Endothelial cell of umbilical vein (primary cell): ENCODE measurements around the gene MCM3. TPM values are rescaled to one million over a fixed set of nuclear protein-coding genes. Genes with fewer than 3 reads are reported as not detected.

Experiments
- BruUV-seq: library from RNA; stranded (reverse); fragments of 400-500 nt; replicated peaks from 2 replicates; lab custom pipeline; 2021; lab: Mats Ljungman, UMichigan
- CTCF ChIA-PET: fragments of 300-600, 350-600 bp; sonication (Branson Sonifier 250); formaldehyde crosslinking; loops from one replicate; lab custom pipeline; 2021; ENCODE audit warnings: antibody characterized with exemption, inconsistent platforms; lab: Charles Lee
- POLR2A ChIA-PET: fragments of 300-600, 350-600 bp; sonication (Branson Sonifier 250); formaldehyde crosslinking; loops from one replicate; lab custom pipeline; 2021; ENCODE audit warnings: antibody characterized with exemption, inconsistent platforms; lab: Charles Lee
- DNase-seq: peaks from one replicate; pipeline ENCODE4 v3.0.0-alpha.2; 2011; ENCODE audit warnings: low read depth, low spot score
- FAIRE-seq: peaks from 2 replicates; lab custom pipeline; 2011; peaks lifted over from hg19 to GRCh38; lab: Jason Lieb, UNC
- H2AFZ ChIP-seq: 2 replicates; pipeline ENCODE4 v1.6.0; 2012; ENCODE audit warnings: low read depth, low read length, control low read depth, inconsistent platforms
- H3K27ac ChIP-seq: 2 replicates; pipeline ENCODE4 v1.5.1; 2011; ENCODE audit warnings: low read depth, mild to moderate bottlenecking, control low read depth, low read length, moderate library complexity; ENCODE audit not compliant: insufficient read depth
- H3K27me3 ChIP-seq, 2 experiments: 2 replicates each; pipeline versions ENCODE4 v1.6.0 to v1.6.1; 2011; ENCODE audit warnings: low read length in 2 of 2, mixed read lengths in 1 of 2; ENCODE audit not compliant: control insufficient read depth in 2 of 2, insufficient read depth in 2 of 2
- H3K36me3 ChIP-seq, 2 experiments: 2 replicates in 1 of 2; 3 replicates in 1 of 2; pipeline ENCODE4 v1.5.1; 2011; ENCODE audit warnings: low read length in 2 of 2, mild to moderate bottlenecking in 1 of 2, moderate library complexity in 1 of 2; ENCODE audit not compliant: control insufficient read depth in 2 of 2, insufficient read depth in 2 of 2; ENCODE audit errors: extremely low read depth in 1 of 2
- H3K4me1 ChIP-seq: 3 replicates; pipeline ENCODE4 v1.5.1; 2011; ENCODE audit warnings: mild to moderate bottlenecking, low read length; ENCODE audit not compliant: control insufficient read depth, insufficient read depth; ENCODE audit errors: extremely low read depth
- H3K4me2 ChIP-seq: 2 replicates; pipeline ENCODE4 v1.6.1; 2011; ENCODE audit warnings: low read length, control low read depth, mixed read lengths; ENCODE audit not compliant: insufficient read depth
- H3K4me3 ChIP-seq, 3 experiments: fragments of 200-600 bp in 1 of 3; sonication (generic), shearing (Covaris generic) in 1 of 3; replicated peaks in 1 of 3; 2 replicates each; pipeline ENCODE4 v1.5.1; 2011 to 2016; ENCODE audit warnings: control low read depth in 3 of 3, low read length in 3 of 3, mild to moderate bottlenecking in 2 of 3, inconsistent platforms in 1 of 3, low read depth in 1 of 3, moderate library complexity in 1 of 3; ENCODE audit not compliant: insufficient read depth in 1 of 3
- H3K79me2 ChIP-seq: 2 replicates; pipeline ENCODE4 v1.6.0; 2012; ENCODE audit warnings: low read length, inconsistent platforms; ENCODE audit not compliant: control insufficient read depth, insufficient read depth
- H3K9ac ChIP-seq: replicated peaks from 2 replicates; pipeline ENCODE3; 2011; ENCODE audit warnings: low read length, control low read depth; ENCODE audit not compliant: insufficient read depth; ENCODE audit errors: extremely low read depth
- H3K9me1 ChIP-seq: replicated peaks from 3 replicates; pipeline ENCODE4 v1.6.0; 2011; ENCODE audit warnings: mild to moderate bottlenecking, low read length; ENCODE audit not compliant: control insufficient read depth, insufficient read depth; ENCODE audit errors: extremely low read depth
- H3K9me3 ChIP-seq: replicated peaks from 2 replicates; pipeline ENCODE4 v1.5.1; 2012; ENCODE audit warnings: low read length, inconsistent platforms; ENCODE audit not compliant: control insufficient read depth, insufficient read depth
- H4K20me1 ChIP-seq: replicated peaks from 2 replicates; pipeline ENCODE3; 2011; ENCODE audit warnings: mild to moderate bottlenecking, low read length; ENCODE audit not compliant: control insufficient read depth, insufficient read depth; ENCODE audit errors: extremely low read depth
- EZH2 ChIP-seq: IDR thresholded peaks from 2 replicates; pipeline ENCODE4 v1.6.1; 2012; ENCODE audit warnings: borderline replicate concordance, low read depth, mild to moderate bottlenecking, moderate library complexity, low read length, inconsistent platforms; ENCODE audit not compliant: severe bottlenecking
- FOS ChIP-seq: IDR thresholded peaks from 2 replicates; pipeline ENCODE4 v1.6.1; 2011; ENCODE audit warnings: mild to moderate bottlenecking, low read length, moderate library complexity, borderline replicate concordance; ENCODE audit not compliant: insufficient read depth
- GATA2 ChIP-seq: IDR thresholded peaks from 2 replicates; pipeline ENCODE4 v1.7.0; 2011; ENCODE audit warnings: low read depth, mild to moderate bottlenecking, moderate library complexity, mixed read lengths, low read length; ENCODE audit not compliant: insufficient read length, insufficient read depth
- JUN ChIP-seq: IDR thresholded peaks from 2 replicates; pipeline ENCODE4 v1.6.1; 2011; ENCODE audit warnings: borderline replicate concordance, low read depth; ENCODE audit not compliant: insufficient read length, insufficient read depth
- MYC ChIP-seq: IDR thresholded peaks from one replicate; pipeline ENCODE4 v1.6.1; 2011; ENCODE audit warnings: mild to moderate bottlenecking, low read depth, low read length
- POLR2A ChIP-seq: IDR thresholded peaks from 2 replicates; pipeline ENCODE4 v1.6.1; 2012; ENCODE audit warnings: low read depth, mild to moderate bottlenecking, control low read depth, low read length
- POLR2AphosphoS5 ChIP-seq: IDR thresholded peaks from 2 replicates; pipeline ENCODE4 v1.6.1; 2012; ENCODE audit warnings: low read depth, mild to moderate bottlenecking, control low read depth, low read length, moderate library complexity; ENCODE audit not compliant: insufficient read depth
- dilution Hi-C: fragments of 300-500 bp; cut with MboI; formaldehyde crosslinking; loops from one replicate; pipeline ENCODE4 v1.15.0; 2019; ENCODE audit warnings: low sequenced_read_pairs; ENCODE audit not compliant: extremely low pct_ligation_motif_present
- intact Hi-C: fragments of 100-400 bp; cut with micrococcal nuclease; formaldehyde crosslinking; loops from one replicate; pipeline ENCODE4 v1.10.0; 2022
- polyA plus RNA-seq, 4 experiments: library from polyadenylated mRNA; depleted of rRNA in 3 of 4; stranded (reverse) in 3 of 4; unstranded in 1 of 4; fragments of >200 nt; gene quantifications; 2 replicates each; pipeline versions ENCODE4 v1.2.1 to v1.2.3, GENCODE V29; 2011 to 2012; ENCODE audit warnings: missing spikeins in 1 of 4
- total RNA-seq: library from RNA; stranded (reverse); gene quantifications from 2 replicates; pipeline ENCODE4 v1.2.3, GENCODE V29; 2021
- TF ChIP-seq, protein P1 (sequence below), 2 donors: IDR thresholded peaks; 1 replicate in 1 of 2; 2 replicates in 1 of 2; pipeline ENCODE4 v1.5.1; 2011; ENCODE audit warnings: low read length in 2 of 2, mild to moderate bottlenecking in 2 of 2, moderate library complexity in 2 of 2, control low read depth in 1 of 2, inconsistent platforms in 1 of 2, low read depth in 1 of 2; ENCODE audit not compliant: insufficient read depth in 1 of 2; ENCODE audit errors: extremely low read depth in 1 of 2
- TF ChIP-seq, protein P2 (sequence below): IDR thresholded peaks from 2 replicates; pipeline ENCODE4 v1.6.1; 2011; ENCODE audit not compliant: insufficient read depth, insufficient read length

The MCM3 gene
- total and polyA plus RNA-seq, 2 donors (not counting 3 experiments of a cell fraction or from before 2014, with no cell fraction given), result 57.2 to 81.6 TPM

DNA sequence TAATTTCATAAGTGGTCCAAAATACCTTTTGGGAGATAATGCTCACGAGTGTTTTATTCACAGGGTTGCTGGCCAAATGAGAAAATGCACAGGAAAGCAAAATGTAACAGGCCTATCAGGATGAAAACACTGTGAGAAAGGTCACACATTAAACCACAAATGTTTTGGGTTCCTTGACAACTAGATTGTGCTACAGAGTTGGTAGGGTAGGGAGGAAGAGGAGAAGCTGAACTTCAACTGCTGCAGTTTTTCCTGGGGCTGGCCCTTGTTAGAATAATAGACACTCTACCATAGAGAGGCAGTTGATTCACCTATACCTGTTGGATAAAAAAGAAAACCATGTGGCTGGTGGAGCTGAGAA is 49.3 kb upstream of the MCM3 start:
- DNase-seq (no peak), FAIRE-seq (no peak)
- intact Hi-C loops (no loop called here), dilution Hi-C loops (no loop called here)
- no peak overlapping the region for H2AFZ ChIP-seq
- no peaks in the 10 kb centered on the region for H4K20me1 ChIP-seq
- no TSS peak for BruUV-seq
- H3K4me1 ChIP-seq, result no peaks in the 10 kb centered on the region
- no peaks in the 10 kb centered on the region for H3K79me2 ChIP-seq
- H3K9ac ChIP-seq, result no peak overlapping the region
- ChIA-PET CTCF (interaction anchor here (1.1 kb wide), 2 partner anchors 28 to 66 kb away, joined by 3 read pairs; no protein-coding TSS in a partner anchor), POLR2A (no interaction called here)
- H3K36me3 ChIP-seq, result no peaks in the 10 kb centered on the region
- H3K27ac ChIP-seq, result no peak overlapping the region
- peaks cover 2 to 9% of the 10 kb centered on the region in 2 experiments for H3K27me3 ChIP-seq
- H3K4me2 ChIP-seq, result no peak overlapping the region
- no peak overlapping the region for H3K4me3 ChIP-seq
- TF ChIP-seq POLR2AphosphoS5 (no peak), JUN (no peak), MYC (no peak), EZH2 (no peak), POLR2A (no peak), FOS (no peak), GATA2 (no peak)
- TF ChIP-seq, protein P1, sequence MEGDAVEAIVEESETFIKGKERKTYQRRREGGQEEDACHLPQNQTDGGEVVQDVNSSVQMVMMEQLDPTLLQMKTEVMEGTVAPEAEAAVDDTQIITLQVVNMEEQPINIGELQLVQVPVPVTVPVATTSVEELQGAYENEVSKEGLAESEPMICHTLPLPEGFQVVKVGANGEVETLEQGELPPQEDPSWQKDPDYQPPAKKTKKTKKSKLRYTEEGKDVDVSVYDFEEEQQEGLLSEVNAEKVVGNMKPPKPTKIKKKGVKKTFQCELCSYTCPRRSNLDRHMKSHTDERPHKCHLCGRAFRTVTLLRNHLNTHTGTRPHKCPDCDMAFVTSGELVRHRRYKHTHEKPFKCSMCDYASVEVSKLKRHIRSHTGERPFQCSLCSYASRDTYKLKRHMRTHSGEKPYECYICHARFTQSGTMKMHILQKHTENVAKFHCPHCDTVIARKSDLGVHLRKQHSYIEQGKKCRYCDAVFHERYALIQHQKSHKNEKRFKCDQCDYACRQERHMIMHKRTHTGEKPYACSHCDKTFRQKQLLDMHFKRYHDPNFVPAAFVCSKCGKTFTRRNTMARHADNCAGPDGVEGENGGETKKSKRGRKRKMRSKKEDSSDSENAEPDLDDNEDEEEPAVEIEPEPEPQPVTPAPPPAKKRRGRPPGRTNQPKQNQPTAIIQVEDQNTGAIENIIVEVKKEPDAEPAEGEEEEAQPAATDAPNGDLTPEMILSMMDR (IDR thresholded peaks at IDR 0.05; ENCODE audit: extremely low read depth in 1 of 2, insufficient read depth in 1 of 2, low read depth in 1 of 2, low read length in 2 of 2), result no peak
- TF ChIP-seq, protein P2, sequence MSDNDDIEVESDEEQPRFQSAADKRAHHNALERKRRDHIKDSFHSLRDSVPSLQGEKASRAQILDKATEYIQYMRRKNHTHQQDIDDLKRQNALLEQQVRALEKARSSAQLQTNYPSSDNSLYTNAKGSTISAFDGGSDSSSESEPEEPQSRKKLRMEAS, result no peak
- no peaks in the 10 kb centered on the region for H3K9me1 ChIP-seq
- no peaks in the 10 kb centered on the region for H3K9me3 ChIP-seq
